GM12892 (cell line): ENCODE data around the gene RIF1.

Experiments used
- POLR2A ChIP-seq: IDR thresholded peaks from 2 replicates; pipeline ENCODE4 v1.6.1; 2011; ENCODE audit warnings: low read depth, low read length, control low read depth
- POLR2AphosphoS5 ChIP-seq: IDR thresholded peaks from 2 replicates; pipeline ENCODE4 v1.6.1; 2011; ENCODE audit warnings: low read depth, low read length, control low read depth
- TAF1 ChIP-seq: IDR thresholded peaks from 2 replicates; pipeline ENCODE4 v1.6.1; 2011; ENCODE audit warnings: low read depth, mild to moderate bottlenecking, control low read depth, low read length, borderline replicate concordance

DNA sequence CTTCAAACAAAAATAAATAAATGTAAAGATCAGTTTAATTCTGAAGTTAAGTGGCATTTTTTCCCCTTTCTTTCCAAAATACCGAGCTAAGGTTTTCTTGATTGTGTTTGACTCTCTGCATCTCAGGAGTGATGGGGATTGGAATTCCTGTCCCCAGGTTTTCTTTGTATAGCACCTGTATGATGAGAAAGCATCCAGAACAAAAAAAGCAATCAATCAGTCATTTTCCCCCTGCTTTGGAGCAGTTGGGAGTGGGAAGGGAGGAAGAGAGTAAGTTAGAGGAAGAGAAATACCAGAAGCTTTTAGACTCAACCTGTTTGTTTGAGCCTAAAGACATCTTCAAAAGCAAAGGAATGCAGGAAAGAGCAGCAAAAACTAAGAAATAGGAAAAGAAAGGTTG lies 88.5 kb downstream of the RIF1 start:
- TF ChIP-seq POLR2AphosphoS5 = no peak
- no peak for TF ChIP-seq POLR2A
- no peak for TF ChIP-seq TAF1
